HG03439 (cell line): ENCODE measurements around the gene PGAP3.

Source experiments
- ATAC-seq: cut with Tn5 transposase; IDR thresholded peaks from one replicate; pipeline ENCODE4 v1.9.1; 2021; ENCODE audit warnings: mild to moderate bottlenecking, moderate library complexity; ENCODE audit not compliant: unreplicated experiment

Gene PGAP3

GRCh38 chr17:39639566-39640458 lies 48.0 kb downstream of the PGAP3 start:
- no peak for ATAC-seq

- no peak for ATAC-seq
Measured at GRCh38 chr17:39639043-39639442, 48.8 kb downstream of the PGAP3 start.

GRCh38 chr17:39638317-39638716 lies 49.5 kb downstream of the PGAP3 start:
- ATAC-seq: no peak

GRCh38 chr17:39636927-39637736 lies 50.7 kb downstream of the PGAP3 start, which contains the start of gene STARD3:
TSS of gene STARD3 (plus strand) at chr17:39637144. CDS start at chr17:39653532, 16,388 bp downstream.
- peak; percentile 67 for ATAC-seq

GRCh38 chr17:39636587-39636926 lies 51.3 kb downstream of the PGAP3 start:
- ATAC-seq: no peak

- ATAC-seq: no peak
Measured at GRCh38 chr17:39635614-39636176, 52.2 kb downstream of the PGAP3 start.

GRCh38 chr17:39634384-39634871 lies 53.4 kb downstream of the PGAP3 start:
- no peak for ATAC-seq

- ATAC-seq: no peak
Measured at GRCh38 chr17:39633570-39634183, 54.2 kb downstream of the PGAP3 start.

- ATAC-seq: no peak
Measured at GRCh38 chr17:39632153-39632941, 55.5 kb downstream of the PGAP3 start.

- no peak for ATAC-seq
Measured at GRCh38 chr17:39631403-39631802, 56.5 kb downstream of the PGAP3 start.

- no peak for ATAC-seq
Measured at GRCh38 chr17:39629898-39630297, 58.0 kb downstream of the PGAP3 start.

- no peak for ATAC-seq
Measured at GRCh38 chr17:39629494-39629880, 58.4 kb downstream of the PGAP3 start.

- no peak for ATAC-seq
Measured at GRCh38 chr17:39628655-39629493, 59.0 kb downstream of the PGAP3 start.

GRCh38 chr17:39627712-39628516 lies 59.9 kb downstream of the PGAP3 start:
- ATAC-seq: no peak

GRCh38 chr17:39627047-39627711 lies 60.7 kb downstream of the PGAP3 start:
- no peak for ATAC-seq

GRCh38 chr17:39626171-39627046 lies 61.4 kb downstream of the PGAP3 start, which contains the start of gene PPP1R1B:
TSS of gene PPP1R1B (plus strand) at chr17:39626952. CDS start at chr17:39627393, 441 bp downstream.
- no peak for ATAC-seq
